H9 (cell line): ENCODE data around the gene MN1. TPM values are rescaled to one million over a fixed set of nuclear protein-coding genes. Genes with fewer than 3 reads are reported as not detected.

Experiments
- DNase-seq: peaks from one replicate; pipeline ENCODE4 v3.0.0-alpha.2; 2017
- H2AFZ ChIP-seq: one replicate; pipeline ENCODE4 v1.6.1; 2013; ENCODE audit warnings: mild to moderate bottlenecking, low read length, control low read depth, moderate library complexity
- H2AK5ac ChIP-seq: 2 replicates; pipeline ENCODE4 v1.6.1; 2013; ENCODE audit warnings: low read length, control low read depth, mixed read lengths; ENCODE audit not compliant: insufficient read length
- H2BK120ac ChIP-seq: one replicate; pipeline ENCODE4 v1.6.1; 2013; ENCODE audit warnings: low read depth, mild to moderate bottlenecking, low read length, control low read depth, inconsistent platforms; ENCODE audit not compliant: poor library complexity, severe bottlenecking
- H2BK12ac ChIP-seq: 2 replicates; pipeline ENCODE4 v1.6.1; 2013; ENCODE audit warnings: low read length, control low read depth, mixed read lengths, low read depth; ENCODE audit not compliant: insufficient read length
- H2BK15ac ChIP-seq: 2 replicates; pipeline ENCODE4 v1.6.1; 2013; ENCODE audit warnings: low read depth, low read length, control low read depth
- H2BK20ac ChIP-seq: one replicate; pipeline ENCODE4 v1.6.1; 2013; ENCODE audit warnings: low read depth, mild to moderate bottlenecking, low read length, control low read depth, inconsistent platforms; ENCODE audit not compliant: poor library complexity, severe bottlenecking
- H2BK5ac ChIP-seq: 2 replicates; pipeline ENCODE4 v1.6.1; 2013; ENCODE audit warnings: low read length, control low read depth, mixed read lengths; ENCODE audit not compliant: insufficient read length
- H3K14ac ChIP-seq: 2 replicates; pipeline ENCODE4 v1.6.1; 2013; ENCODE audit warnings: low read length, control low read depth; ENCODE audit not compliant: insufficient read depth
- H3K18ac ChIP-seq: 2 replicates; pipeline ENCODE4 v1.6.1; 2013; ENCODE audit warnings: low read depth, mild to moderate bottlenecking, mixed read lengths, low read length, control low read depth; ENCODE audit not compliant: insufficient read length
- H3K23ac ChIP-seq: 2 replicates; pipeline ENCODE4 v1.6.1; 2013; ENCODE audit warnings: low read length, control low read depth, mixed read lengths, low read depth; ENCODE audit not compliant: insufficient read length
- H3K23me2 ChIP-seq: 2 replicates; pipeline ENCODE4 v1.6.1; 2013; ENCODE audit warnings: low read depth, mild to moderate bottlenecking, mixed read lengths, low read length, control low read depth; ENCODE audit not compliant: insufficient read length, poor library complexity, severe bottlenecking
- H3K27ac ChIP-seq: 2 replicates; pipeline ENCODE4 v1.5.1; 2013; ENCODE audit warnings: low read length, control low read depth, mixed read lengths, low read depth; ENCODE audit not compliant: insufficient read length
- H3K27me3 ChIP-seq: 2 replicates; pipeline ENCODE4 v1.6.1; 2013; ENCODE audit warnings: low read length, control low read depth, inconsistent platforms; ENCODE audit not compliant: insufficient read depth
- H3K4ac ChIP-seq: 2 replicates; pipeline ENCODE4 v1.6.1; 2013; ENCODE audit warnings: low read depth, mild to moderate bottlenecking, control low read depth, inconsistent platforms, low read length, moderate library complexity
- H3K4me1 ChIP-seq: 2 replicates; pipeline ENCODE4 v1.6.1; 2013; ENCODE audit warnings: low read length, control low read depth, inconsistent platforms; ENCODE audit not compliant: insufficient read depth
- H3K4me2 ChIP-seq: 2 replicates; pipeline ENCODE4 v1.6.1; 2013; ENCODE audit warnings: low read length, control low read depth, mixed read lengths; ENCODE audit not compliant: insufficient read length, insufficient read depth
- H3K56ac ChIP-seq: 2 replicates; pipeline ENCODE4 v1.6.1; 2013; ENCODE audit warnings: low read depth, mild to moderate bottlenecking, mixed read lengths, low read length, control low read depth; ENCODE audit not compliant: insufficient read length
- H3K79me1 ChIP-seq: 2 replicates; pipeline ENCODE4 v1.6.1; 2013; ENCODE audit warnings: low read depth, mild to moderate bottlenecking, moderate library complexity, low read length, control low read depth, inconsistent platforms; ENCODE audit not compliant: insufficient read depth, poor library complexity, severe bottlenecking
- H3K79me2 ChIP-seq: 2 replicates; pipeline ENCODE4 v1.6.1; 2013; ENCODE audit warnings: low read length, control low read depth, inconsistent platforms; ENCODE audit not compliant: insufficient read depth
- H3K9ac ChIP-seq: 2 replicates; pipeline ENCODE4 v1.6.1; 2013; ENCODE audit warnings: low read length, control low read depth, mixed read lengths; ENCODE audit not compliant: insufficient read length; ENCODE audit errors: extremely low read depth
- H3K9me3 ChIP-seq: one replicate; pipeline ENCODE4 v1.6.1; 2013; ENCODE audit warnings: low read depth, low read length, inconsistent platforms; ENCODE audit not compliant: control insufficient read depth
- H3T11ph ChIP-seq: one replicate; pipeline ENCODE4 v1.6.1; 2013; ENCODE audit warnings: mild to moderate bottlenecking, low read length, control low read depth, inconsistent platforms
- H4K20me1 ChIP-seq: one replicate; pipeline ENCODE4 v1.6.1; 2013; ENCODE audit not compliant: control insufficient read depth, insufficient read length, insufficient read depth
- H4K5ac ChIP-seq: 2 replicates; pipeline ENCODE4 v1.6.1; 2013; ENCODE audit warnings: low read depth, mild to moderate bottlenecking, mixed read lengths, low read length, control low read depth; ENCODE audit not compliant: insufficient read length
- H4K8ac ChIP-seq: replicated peaks from 2 replicates; pipeline ENCODE4 v1.6.1; 2013; ENCODE audit warnings: low read length, control low read depth, mixed read lengths, low read depth; ENCODE audit not compliant: insufficient read length
- H4K91ac ChIP-seq: 2 replicates; pipeline ENCODE4 v1.6.1; 2013; ENCODE audit warnings: low read depth, mild to moderate bottlenecking, moderate library complexity, mixed read lengths, low read length, control low read depth; ENCODE audit not compliant: insufficient read length
- H3K27ac Mint-ChIP-seq, 3 experiments: 2 replicates in 2 of 3; 3 replicates in 1 of 3; pipeline ENCODE4 v1.8.0; 2020 to 2021; ENCODE audit warnings: mixed read lengths in 3 of 3, mild to moderate bottlenecking in 1 of 3, moderate library complexity in 1 of 3
- H3K27me3 Mint-ChIP-seq: 2 replicates; pipeline ENCODE4 v1.8.0; 2021; ENCODE audit warnings: low read depth, mild to moderate bottlenecking, moderate library complexity, mixed read lengths
- H3K36me3 Mint-ChIP-seq, 3 experiments: 2 replicates in 2 of 3; 3 replicates in 1 of 3; pipeline ENCODE4 v1.8.0; 2020 to 2021; ENCODE audit warnings: low read depth in 3 of 3, mixed read lengths in 3 of 3; ENCODE audit not compliant: insufficient read depth in 1 of 3
- H3K4me1 Mint-ChIP-seq, 2 experiments: 2 replicates each; pipeline ENCODE4 v1.8.0; 2020; ENCODE audit warnings: mixed read lengths in 2 of 2
- H3K4me3 Mint-ChIP-seq, 2 experiments: 2 replicates in 1 of 2; 3 replicates in 1 of 2; pipeline ENCODE4 v1.8.0; 2020 to 2021; ENCODE audit warnings: mild to moderate bottlenecking in 2 of 2, mixed read lengths in 2 of 2, moderate library complexity in 1 of 2
- H3K9me3 Mint-ChIP-seq, 2 experiments: 2 replicates in 1 of 2; 3 replicates in 1 of 2; pipeline ENCODE4 v1.8.0; 2020; ENCODE audit warnings: mild to moderate bottlenecking in 2 of 2, mixed read lengths in 2 of 2, moderate library complexity in 1 of 2
- WGBS: extraction: QIAGEN DNeasy Blood & Tissue Kit; methylation state at CpG from one replicate; pipeline ENCODE4 v1.1.7; 2013; ENCODE audit warnings: missing lambda C conversion rate, low lambda C conversion rate, mixed read lengths; ENCODE audit not compliant: insufficient read length; ENCODE audit errors: extremely low coverage; 5-methylcytosine and 5-hydroxymethylcytosine counted together
- total RNA-seq: library from RNA; stranded (reverse); gene quantifications from 2 replicates; pipeline ENCODE4 v1.2.1, GENCODE V29; 2021
- TF ChIP-seq, protein P1 (sequence below): fragments of 200-600 bp; sonication (generic); conservative IDR thresholded peaks from 3 replicates; pipeline ENCODE4 v1.8.0; 2021; ENCODE audit warnings: antibody characterized with exemption, mild to moderate bottlenecking

The MN1 gene
- total RNA-seq, 1 experiment from 2014 or later, result 2.8 TPM

GRCh38 chr22:27823221-27823620 is 21.7 kb upstream of the MN1 start:
- WGBS, result no CpG with 5 or more reads among the region's 1 CpG
- H4K91ac ChIP-seq, result no peak overlapping the region
- H3K27ac ChIP-seq, result no peak overlapping the region
- TF ChIP-seq, protein P1, sequence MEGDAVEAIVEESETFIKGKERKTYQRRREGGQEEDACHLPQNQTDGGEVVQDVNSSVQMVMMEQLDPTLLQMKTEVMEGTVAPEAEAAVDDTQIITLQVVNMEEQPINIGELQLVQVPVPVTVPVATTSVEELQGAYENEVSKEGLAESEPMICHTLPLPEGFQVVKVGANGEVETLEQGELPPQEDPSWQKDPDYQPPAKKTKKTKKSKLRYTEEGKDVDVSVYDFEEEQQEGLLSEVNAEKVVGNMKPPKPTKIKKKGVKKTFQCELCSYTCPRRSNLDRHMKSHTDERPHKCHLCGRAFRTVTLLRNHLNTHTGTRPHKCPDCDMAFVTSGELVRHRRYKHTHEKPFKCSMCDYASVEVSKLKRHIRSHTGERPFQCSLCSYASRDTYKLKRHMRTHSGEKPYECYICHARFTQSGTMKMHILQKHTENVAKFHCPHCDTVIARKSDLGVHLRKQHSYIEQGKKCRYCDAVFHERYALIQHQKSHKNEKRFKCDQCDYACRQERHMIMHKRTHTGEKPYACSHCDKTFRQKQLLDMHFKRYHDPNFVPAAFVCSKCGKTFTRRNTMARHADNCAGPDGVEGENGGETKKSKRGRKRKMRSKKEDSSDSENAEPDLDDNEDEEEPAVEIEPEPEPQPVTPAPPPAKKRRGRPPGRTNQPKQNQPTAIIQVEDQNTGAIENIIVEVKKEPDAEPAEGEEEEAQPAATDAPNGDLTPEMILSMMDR, result no peak
- H3K9me3 ChIP-seq, result no peaks in the 10 kb centered on the region
- H3K4me2 ChIP-seq, result no peak overlapping the region
- no peak overlapping the region for H2AK5ac ChIP-seq
- H2BK20ac ChIP-seq, result no peak overlapping the region
- no peak overlapping the region for H3K18ac ChIP-seq
- no peak overlapping the region for H3K14ac ChIP-seq
- Mint-ChIP-seq H3K9me3 (peaks cover 0 to 9% of the 10 kb centered on the region in 2 experiments; a peak in 1 of 5 replicates), H3K27ac (no peak overlapping the region), H3K36me3 (peaks cover 0 to 2% (median 0%) of the 10 kb centered on the region in 3 experiments; a peak in 1 of 7 replicates), H3K4me1 (peaks cover 3 to 7% of the 10 kb centered on the region in 2 experiments), H3K4me3 (no peak overlapping the region), H3K27me3 (peaks cover 3% of the 10 kb centered on the region)
- H2BK12ac ChIP-seq, result no peak overlapping the region
- H3K4me1 ChIP-seq, result no peaks in the 10 kb centered on the region
- H3K9ac ChIP-seq, result no peak overlapping the region
- H3K4ac ChIP-seq, result no peak overlapping the region
- H3T11ph ChIP-seq, result no peak overlapping the region
- no peak for DNase-seq
- H2AFZ ChIP-seq, result no peak overlapping the region
- no peak overlapping the region for H2BK5ac ChIP-seq
- H3K79me2 ChIP-seq, result no peaks in the 10 kb centered on the region
- no peak overlapping the region for H4K5ac ChIP-seq
- H3K27me3 ChIP-seq, result no peaks in the 10 kb centered on the region
- no peak overlapping the region for H3K23ac ChIP-seq
- no peaks in the 10 kb centered on the region for H4K20me1 ChIP-seq
- H2BK15ac ChIP-seq, result no peak overlapping the region
- no peaks in the 10 kb centered on the region for H3K79me1 ChIP-seq
- no peaks in the 10 kb centered on the region for H3K23me2 ChIP-seq
- H4K8ac ChIP-seq, result no peak overlapping the region
- no peak overlapping the region for H2BK120ac ChIP-seq
- H3K56ac ChIP-seq, result no peak overlapping the region
